GM19467 (cell line): ENCODE measurements around the gene MACROD2.

Source experiments
- ATAC-seq: cut with Tn5 transposase; IDR thresholded peaks from one replicate; pipeline ENCODE4 v1.9.1; 2021; ENCODE audit warnings: mild to moderate bottlenecking, moderate library complexity; ENCODE audit not compliant: unreplicated experiment

The MACROD2 gene

GRCh38 chr20:14518648-14519047 is 523.3 kb downstream of the MACROD2 start:
- no peak for ATAC-seq

GRCh38 chr20:14521016-14521415 is 525.7 kb downstream of the MACROD2 start:
- no peak for ATAC-seq

GRCh38 chr20:14521436-14521835 is 526.1 kb downstream of the MACROD2 start:
- no peak for ATAC-seq

GRCh38 chr20:14522595-14522994 is 527.3 kb downstream of the MACROD2 start:
- no peak for ATAC-seq

- no peak for ATAC-seq
Observed at GRCh38 chr20:14523090-14523489, 527.8 kb downstream of the MACROD2 start.

GRCh38 chr20:14525426-14525825 is 530.1 kb downstream of the MACROD2 start:
- no peak for ATAC-seq

- no peak for ATAC-seq
Observed at GRCh38 chr20:14526891-14527290, 531.6 kb downstream of the MACROD2 start.

- no peak for ATAC-seq
Observed at GRCh38 chr20:14531786-14532185, 536.5 kb downstream of the MACROD2 start.

GRCh38 chr20:14536738-14537137 is 541.4 kb downstream of the MACROD2 start:
- ATAC-seq: no peak

- peak; percentile 76 for ATAC-seq
Observed at GRCh38 chr20:14538433-14538832, 543.1 kb downstream of the MACROD2 start.

GRCh38 chr20:14543040-14543439 is 547.7 kb downstream of the MACROD2 start:
- ATAC-seq: no peak

GRCh38 chr20:14544688-14545087 is 549.4 kb downstream of the MACROD2 start:
- no peak for ATAC-seq

- no peak for ATAC-seq
Observed at GRCh38 chr20:14550655-14551054, 555.3 kb downstream of the MACROD2 start.

- ATAC-seq: no peak
Observed at GRCh38 chr20:14553774-14554534, 558.6 kb downstream of the MACROD2 start.

GRCh38 chr20:14555676-14556075 is 560.4 kb downstream of the MACROD2 start:
- ATAC-seq: no peak

- no peak for ATAC-seq
Observed at GRCh38 chr20:14556206-14556605, 560.9 kb downstream of the MACROD2 start.

- no peak for ATAC-seq
Observed at GRCh38 chr20:14559612-14560011, 564.3 kb downstream of the MACROD2 start.

GRCh38 chr20:14561741-14562221 is 566.5 kb downstream of the MACROD2 start:
- no peak for ATAC-seq

GRCh38 chr20:14562981-14563380 is 567.7 kb downstream of the MACROD2 start:
- ATAC-seq: no peak

- ATAC-seq: no peak
Observed at GRCh38 chr20:14566505-14566904, 571.2 kb downstream of the MACROD2 start.

GRCh38 chr20:14568225-14568624 is 572.9 kb downstream of the MACROD2 start:
- ATAC-seq: no peak

GRCh38 chr20:14568701-14569100 is 573.4 kb downstream of the MACROD2 start:
- ATAC-seq: no peak

GRCh38 chr20:14569641-14570040 is 574.3 kb downstream of the MACROD2 start:
- ATAC-seq: no peak
